ENCODE results near the gene TSPAN31. TPM values are rescaled to one million over a fixed set of nuclear protein-coding genes. Genes with fewer than 3 reads are reported as not detected.

Gene TSPAN31
- total RNA-seq, 5 donors from 2014 or later (not counting 1 experiment from before 2014, with no cell fraction given), result 12.8 to 25.6 (median 15.5) TPM

DNA sequence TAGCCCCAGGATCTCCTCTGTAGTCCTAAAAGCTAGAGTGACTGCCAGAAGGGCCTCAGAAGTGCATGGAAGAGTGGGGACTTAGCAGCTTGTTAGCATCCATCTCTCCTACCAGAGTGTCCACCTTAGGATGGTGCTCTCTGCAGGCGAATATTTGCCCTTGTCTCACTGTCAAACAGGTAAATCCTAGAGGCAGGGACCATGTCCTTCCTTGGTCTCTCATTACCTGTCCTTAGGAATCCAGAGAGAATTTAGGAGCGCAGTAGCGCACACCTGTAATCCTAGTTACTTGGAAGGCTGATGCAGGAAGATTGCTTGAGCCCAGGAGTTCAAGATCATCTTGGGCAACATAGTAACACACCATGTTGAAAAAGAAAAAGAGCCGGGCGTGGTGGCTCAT is 27.7 kb upstream of the TSPAN31 start:
- Histone ChIP-seq H3K36me3 (ENCODE audit: control insufficient read depth in 2 of 2, extremely low read depth in 1 of 2, insufficient read depth in 1 of 2, low read length in 1 of 2) (peaks cover 20 to 77% of the 10 kb centered on the region in 2 donors), H3K4me3 (ENCODE audit: control insufficient read depth in 1 of 2, extremely low read depth in 1 of 2, low read length in 1 of 2) (no peak overlapping the region), H3K9me3 (no peaks in the 10 kb centered on the region), H3K27ac (ENCODE audit: low read length) (no peak overlapping the region), H3K27me3 (replicated peaks in 1 of 2; ENCODE audit: control insufficient read depth in 2 of 2, extremely low read depth in 1 of 2, insufficient read depth in 2 of 2, low read length in 1 of 2) (no peaks in the 10 kb centered on the region), H3K4me1 (ENCODE audit: control insufficient read depth in 1 of 2, extremely low read depth in 1 of 2, insufficient read depth in 2 of 2, low read length in 2 of 2) (no peaks in the 10 kb centered on the region)
- no peak for ATAC-seq (replicated peaks in 1 of 4)
- peaks cover 39% of the 10 kb centered on the region for H3K36me3 Mint-ChIP-seq
- peaks cover 4 to 12% (median 5%) of the 10 kb centered on the region in 3 donors for H3K4me1 Mint-ChIP-seq
- H3K27me3 Mint-ChIP-seq, result no peaks in the 10 kb centered on the region
- 100% methylated on average over 2 of the region's 5 CpGs for WGBS (ENCODE audit: insufficient coverage)
- no peak overlapping the region for H3K4me3 Mint-ChIP-seq
- H3K27ac Mint-ChIP-seq, result no peak overlapping the region
- no peak for DNase-seq
- CTCF ChIA-PET, result interaction anchor here in 1 of 2 donors (0.6 kb wide), 1 partner anchor 48 kb away, joined by 7 read pairs; no protein-coding TSS in a partner anchor
- H3K9me3 Mint-ChIP-seq, result no peaks in the 10 kb centered on the region
- POLR2A ChIA-PET, result interaction anchor here in 1 of 2 donors (0.5 kb wide), 1 partner anchor 462 kb away, joined by 3 read pairs; no protein-coding TSS in a partner anchor

DNA sequence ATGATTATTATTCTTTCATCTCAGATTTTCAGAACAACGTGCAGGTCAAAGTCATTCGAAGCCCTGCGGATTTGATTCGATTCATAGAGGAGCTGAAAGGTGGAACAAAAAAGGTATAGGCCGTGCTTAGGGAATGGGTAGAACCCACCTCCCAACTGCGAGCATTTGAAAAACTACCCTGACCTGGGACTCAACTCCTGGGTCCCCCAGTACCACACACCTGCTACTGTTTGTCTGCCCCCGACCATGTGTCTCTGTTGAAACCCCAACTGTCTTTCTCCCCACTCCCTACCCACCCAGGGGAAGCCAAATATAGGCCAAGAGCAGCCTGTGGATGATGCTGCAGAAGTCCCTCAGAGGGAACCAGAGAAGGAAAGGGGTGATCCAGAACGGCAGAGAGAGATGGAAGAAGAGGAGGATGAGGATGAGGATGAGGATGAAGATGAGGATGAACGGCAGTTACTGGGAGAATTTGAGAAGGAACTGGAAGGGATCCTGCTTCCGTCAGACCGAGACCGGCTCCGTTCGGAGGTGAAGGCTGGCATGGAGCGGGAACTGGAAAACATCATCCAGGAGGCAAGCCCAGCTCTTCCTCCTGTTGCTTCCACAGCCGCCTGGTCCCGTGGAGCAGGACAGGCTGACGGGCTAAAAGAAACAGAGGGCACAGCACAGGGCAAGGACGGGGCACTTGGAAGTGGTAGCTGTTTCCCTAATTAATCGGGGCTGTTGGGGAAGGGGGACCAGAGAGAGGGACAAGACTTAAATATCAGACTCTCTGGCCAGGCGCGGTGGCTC is 26.8 kb upstream of the TSPAN31 start:
- Mint-ChIP-seq H3K9me3 (no peaks in the 10 kb centered on the region), H3K27me3 (no peaks in the 10 kb centered on the region)
- ATAC-seq (replicated peaks in 1 of 4), result no peak

DNA sequence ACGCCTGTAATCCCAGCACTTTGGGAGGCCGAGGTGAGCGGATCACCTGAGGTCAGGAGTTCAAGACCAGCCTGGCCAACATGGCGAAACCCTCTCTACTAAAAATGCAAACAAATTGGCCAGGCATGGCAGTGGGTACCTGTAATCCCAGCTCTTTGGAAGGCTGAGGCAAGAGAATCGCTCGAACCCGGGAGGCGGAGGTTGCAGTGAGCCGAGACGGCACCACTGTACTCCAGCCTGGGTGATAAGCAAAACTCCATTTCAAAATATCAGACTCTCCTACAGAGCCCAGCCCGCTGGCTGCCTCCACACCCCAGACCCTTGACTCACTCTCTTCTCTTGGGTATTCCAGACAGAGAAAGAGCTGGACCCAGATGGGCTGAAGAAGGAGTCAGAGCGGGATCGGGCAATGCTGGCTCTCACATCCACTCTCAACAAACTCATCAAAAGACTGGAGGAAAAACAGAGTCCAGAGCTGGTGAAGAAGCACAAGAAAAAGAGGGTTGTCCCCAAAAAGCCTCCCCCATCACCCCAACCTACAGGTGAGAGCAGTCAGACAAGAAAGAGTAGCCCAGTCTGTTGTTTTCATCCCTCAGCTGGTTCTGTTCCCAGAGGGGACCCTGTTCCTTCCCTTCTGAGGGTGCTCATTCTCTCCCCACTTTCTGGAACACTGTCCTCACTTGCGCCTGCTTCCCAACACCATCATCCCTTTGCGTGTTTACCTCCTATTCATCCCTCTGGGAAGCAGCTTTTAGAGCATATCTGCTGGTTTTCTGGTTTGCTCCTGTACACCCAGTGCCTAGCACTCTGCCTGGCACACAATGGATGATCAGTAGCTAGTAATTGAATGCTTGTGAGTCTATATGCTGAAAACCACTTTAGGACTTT is 26.0 kb upstream of the TSPAN31 start:
- DNase-seq, result no peak
- Histone ChIP-seq H3K9me3 (no peaks in the 10 kb centered on the region), H3K4me1 (ENCODE audit: control insufficient read depth in 1 of 2, extremely low read depth in 1 of 2, insufficient read depth in 2 of 2, low read length in 2 of 2) (no peaks in the 10 kb centered on the region), H3K36me3 (ENCODE audit: control insufficient read depth in 2 of 2, extremely low read depth in 1 of 2, insufficient read depth in 1 of 2, low read length in 1 of 2) (peaks cover 23 to 67% of the 10 kb centered on the region in 2 donors), H3K27ac (ENCODE audit: low read length) (no peak overlapping the region), H3K27me3 (replicated peaks in 1 of 2; ENCODE audit: control insufficient read depth in 2 of 2, extremely low read depth in 1 of 2, insufficient read depth in 2 of 2, low read length in 1 of 2) (no peaks in the 10 kb centered on the region), H3K4me3 (ENCODE audit: control insufficient read depth in 1 of 2, extremely low read depth in 1 of 2, low read length in 1 of 2) (no peak overlapping the region)
- Mint-ChIP-seq H3K27ac (peak overlapping the region in 1 of 2 donors; percentile 58), H3K27me3 (no peaks in the 10 kb centered on the region), H3K4me3 (no peak overlapping the region), H3K4me1 (peaks cover 11 to 16% (median 12%) of the 10 kb centered on the region in 3 donors), H3K9me3 (no peaks in the 10 kb centered on the region), H3K36me3 (peaks cover 32% of the 10 kb centered on the region)
- ChIA-PET CTCF (interaction anchor here in 1 of 2 donors (0.8 kb wide), 1 partner anchor 63 kb away, joined by 4 read pairs; no protein-coding TSS in a partner anchor), POLR2A (no interaction called here)
- no peak for ATAC-seq (replicated peaks in 1 of 4)
- 94% methylated on average over 10 of the region's 15 CpGs for WGBS (ENCODE audit: insufficient coverage)

More for the DNA sequence above, 26.8 kb upstream of the TSPAN31 start:
- H3K4me3 Mint-ChIP-seq, result no peak overlapping the region
- Histone ChIP-seq H3K4me1 (ENCODE audit: control insufficient read depth in 1 of 2, extremely low read depth in 1 of 2, insufficient read depth in 2 of 2, low read length in 2 of 2) (no peaks in the 10 kb centered on the region), H3K27me3 (replicated peaks in 1 of 2; ENCODE audit: control insufficient read depth in 2 of 2, extremely low read depth in 1 of 2, insufficient read depth in 2 of 2, low read length in 1 of 2) (no peaks in the 10 kb centered on the region), H3K27ac (ENCODE audit: low read length) (no peak overlapping the region), H3K36me3 (ENCODE audit: control insufficient read depth in 2 of 2, extremely low read depth in 1 of 2, insufficient read depth in 1 of 2, low read length in 1 of 2) (peaks cover 23 to 71% of the 10 kb centered on the region in 2 donors), H3K4me3 (ENCODE audit: control insufficient read depth in 1 of 2, extremely low read depth in 1 of 2, low read length in 1 of 2) (no peak overlapping the region), H3K9me3 (no peaks in the 10 kb centered on the region)
- ChIA-PET CTCF (interaction anchor here (0.6 to 0.8 kb wide), 3 partner anchors 47 to 1505 kb away, joined by 4 to 7 read pairs (median 4); no protein-coding TSS in a partner anchor), POLR2A (no interaction called here)
- peaks cover 35% of the 10 kb centered on the region for H3K36me3 Mint-ChIP-seq
- no peak for DNase-seq
- no peak overlapping the region for H3K27ac Mint-ChIP-seq
- peaks cover 8 to 12% (median 9%) of the 10 kb centered on the region in 3 donors for H3K4me1 Mint-ChIP-seq
- WGBS (ENCODE audit: insufficient coverage), result 96% methylated on average over 16 of the region's 22 CpGs

DNA sequence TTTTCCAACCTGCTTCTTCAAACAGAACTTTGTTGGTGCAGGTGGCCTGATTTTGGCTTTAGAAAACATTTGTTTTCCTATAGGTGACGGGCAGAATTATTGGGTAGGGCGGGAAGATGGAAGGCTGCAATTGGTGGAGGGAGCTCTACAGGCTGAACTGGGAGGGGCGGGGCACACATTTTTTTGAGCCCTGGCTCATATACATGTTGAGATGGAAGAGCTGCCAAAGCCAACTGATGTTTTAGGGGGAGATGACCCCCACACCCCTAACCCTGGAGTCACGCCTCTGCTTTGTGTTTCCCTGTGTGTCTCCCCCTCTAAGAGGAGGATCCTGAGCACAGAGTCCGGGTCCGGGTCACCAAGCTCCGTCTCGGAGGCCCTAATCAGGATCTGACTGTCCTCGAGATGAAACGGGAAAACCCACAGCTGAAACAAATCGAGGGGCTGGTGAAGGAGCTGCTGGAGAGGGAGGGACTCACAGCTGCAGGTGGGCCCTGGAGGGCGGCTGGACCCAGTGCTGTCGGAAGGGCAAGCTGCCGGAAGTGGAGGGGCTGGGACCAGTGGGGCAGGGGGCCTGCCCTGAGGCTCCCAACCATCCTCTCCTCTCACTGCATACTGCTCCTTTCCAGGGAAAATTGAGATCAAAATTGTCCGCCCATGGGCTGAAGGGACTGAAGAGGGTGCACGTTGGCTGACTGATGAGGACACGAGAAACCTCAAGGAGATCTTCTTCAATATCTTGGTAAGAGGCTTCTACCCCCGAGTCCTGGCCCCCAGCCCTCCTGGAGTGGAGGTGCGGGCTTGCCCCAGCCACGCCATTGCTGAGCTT is 24.8 kb upstream of the TSPAN31 start:
- no peaks in the 10 kb centered on the region for H3K9me3 Mint-ChIP-seq
- ChIA-PET POLR2A (interaction anchor here in 1 of 2 donors (0.6 to 0.7 kb wide), 3 partner anchors 10 to 30 kb away, joined by 3 to 5 read pairs (median 3); no protein-coding TSS in a partner anchor), CTCF (no interaction called here)
- H3K27me3 Mint-ChIP-seq, result no peaks in the 10 kb centered on the region
- no peak for ATAC-seq (replicated peaks in 1 of 4)
- H3K36me3 ChIP-seq (ENCODE audit: control insufficient read depth in 2 of 2, extremely low read depth in 1 of 2, insufficient read depth in 1 of 2, low read length in 1 of 2), result peaks cover 23 to 62% of the 10 kb centered on the region in 2 donors
- peak overlapping the region in 1 of 2 donors; percentile 58 for H3K27ac Mint-ChIP-seq
- WGBS (ENCODE audit: insufficient coverage), result 89% methylated on average over 13 of the region's 20 CpGs
- H3K36me3 Mint-ChIP-seq, result peaks cover 32% of the 10 kb centered on the region
- H3K27me3 ChIP-seq (replicated peaks in 1 of 2; ENCODE audit: control insufficient read depth in 2 of 2, extremely low read depth in 1 of 2, insufficient read depth in 2 of 2, low read length in 1 of 2), result no peaks in the 10 kb centered on the region
- DNase-seq, result no peak
- peaks cover 16 to 20% (median 17%) of the 10 kb centered on the region in 3 donors for H3K4me1 Mint-ChIP-seq
- no peak overlapping the region for H3K4me3 Mint-ChIP-seq
- no peak overlapping the region for H3K27ac ChIP-seq (ENCODE audit: low read length)
- H3K4me1 ChIP-seq (ENCODE audit: control insufficient read depth in 1 of 2, extremely low read depth in 1 of 2, insufficient read depth in 2 of 2, low read length in 2 of 2), result peaks cover 0 to 6% of the 10 kb centered on the region in 2 experiments
- no peaks in the 10 kb centered on the region for H3K9me3 ChIP-seq
- no peak overlapping the region for H3K4me3 ChIP-seq (ENCODE audit: control insufficient read depth in 1 of 2, extremely low read depth in 1 of 2, low read length in 1 of 2)

DNA sequence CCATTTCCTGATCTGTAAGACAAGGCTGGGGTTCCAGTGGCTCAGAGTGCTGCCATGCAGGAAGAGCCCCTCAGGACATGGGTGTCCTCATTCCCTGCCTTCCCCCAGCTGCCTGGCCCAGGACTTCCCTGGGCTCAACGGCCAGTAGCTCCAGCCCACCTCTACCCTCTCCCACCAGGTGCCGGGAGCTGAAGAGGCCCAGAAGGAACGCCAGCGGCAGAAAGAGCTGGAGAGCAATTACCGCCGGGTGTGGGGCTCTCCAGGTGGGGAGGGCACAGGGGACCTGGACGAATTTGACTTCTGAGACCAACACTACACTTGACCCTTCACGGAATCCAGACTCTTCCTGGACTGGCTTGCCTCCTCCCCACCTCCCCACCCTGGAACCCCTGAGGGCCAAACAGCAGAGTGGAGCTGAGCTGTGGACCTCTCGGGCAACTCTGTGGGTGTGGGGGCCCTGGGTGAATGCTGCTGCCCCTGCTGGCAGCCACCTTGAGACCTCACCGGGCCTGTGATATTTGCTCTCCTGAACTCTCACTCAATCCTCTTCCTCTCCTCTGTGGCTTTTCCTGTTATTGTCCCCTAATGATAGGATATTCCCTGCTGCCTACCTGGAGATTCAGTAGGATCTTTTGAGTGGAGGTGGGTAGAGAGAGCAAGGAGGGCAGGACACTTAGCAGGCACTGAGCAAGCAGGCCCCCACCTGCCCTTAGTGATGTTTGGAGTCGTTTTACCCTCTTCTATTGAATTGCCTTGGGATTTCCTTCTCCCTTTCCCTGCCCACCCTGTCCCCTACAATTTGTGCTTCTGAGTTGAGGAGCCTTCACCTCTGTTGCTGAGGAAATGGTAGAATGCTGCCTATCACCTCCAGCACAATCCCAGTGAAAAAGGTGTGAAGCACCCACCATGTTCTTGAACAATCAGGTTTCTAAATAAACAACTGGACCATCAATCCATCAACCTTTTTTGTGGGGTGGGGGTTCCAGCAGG is 23.9 kb upstream of the TSPAN31 start:
- Histone ChIP-seq H3K4me3 (ENCODE audit: control insufficient read depth in 1 of 2, extremely low read depth in 1 of 2, low read length in 1 of 2) (no peak overlapping the region), H3K27ac (ENCODE audit: low read length) (no peak overlapping the region), H3K4me1 (ENCODE audit: control insufficient read depth in 1 of 2, extremely low read depth in 1 of 2, insufficient read depth in 2 of 2, low read length in 2 of 2) (peaks cover 0 to 12% of the 10 kb centered on the region in 2 experiments), H3K9me3 (no peaks in the 10 kb centered on the region), H3K36me3 (ENCODE audit: control insufficient read depth in 2 of 2, extremely low read depth in 1 of 2, insufficient read depth in 1 of 2, low read length in 1 of 2) (peaks cover 24 to 59% of the 10 kb centered on the region in 2 donors), H3K27me3 (replicated peaks in 1 of 2; ENCODE audit: control insufficient read depth in 2 of 2, extremely low read depth in 1 of 2, insufficient read depth in 2 of 2, low read length in 1 of 2) (no peaks in the 10 kb centered on the region)
- Mint-ChIP-seq H3K27ac (peak overlapping the region in 1 of 2 donors; percentile 6), H3K9me3 (no peaks in the 10 kb centered on the region), H3K4me3 (no peak overlapping the region), H3K4me1 (peaks cover 18 to 24% (median 19%) of the 10 kb centered on the region in 3 donors), H3K27me3 (no peaks in the 10 kb centered on the region), H3K36me3 (peaks cover 28% of the 10 kb centered on the region)
- CTCF ChIA-PET, result no interaction called here
- POLR2A ChIA-PET, result interaction anchor here in 1 of 2 donors (0.6 to 0.7 kb wide), 2 partner anchors 10 to 12 kb away, joined by 3 to 5 read pairs; no protein-coding TSS in a partner anchor
- ATAC-seq (replicated peaks in 1 of 4) (no peak), DNase-seq (no peak)
- WGBS (ENCODE audit: insufficient coverage), result 100% methylated on average over 1 of the region's 11 CpGs

Measured in T-cell (primary cell).